ENCODE data around the gene RASAL2. TPM values are rescaled to one million over a fixed set of nuclear protein-coding genes. Genes with fewer than 3 reads are reported as not detected.

The RASAL2 gene
- total RNA-seq, 1 experiment from 2014 or later = 56.9 TPM

GRCh38 chr1:178330848-178331497 lies 237.1 kb downstream of the RASAL2 start:
- peak overlapping the region; percentile 9 for H3K27ac Mint-ChIP-seq (ENCODE audit: low read depth, unreplicated experiment)
- TF ChIP-seq CTCF (IDR thresholded peaks at IDR 0.05; ENCODE audit: unreplicated experiment) = no peak
- H3K4me3 Mint-ChIP-seq (ENCODE audit: unreplicated experiment) = no peak overlapping the region
- POLR2A ChIA-PET = interaction anchor here (0.6 to 2.3 kb wide), 3 partner anchors 10 to 31 kb away, joined by 4 to 18 read pairs (median 13); no protein-coding TSS in a partner anchor
- no TSS peak for BruUV-seq (replicated peaks)
- H3K4me1 Mint-ChIP-seq (ENCODE audit: insufficient read depth, unreplicated experiment) = peaks cover 26% of the 10 kb centered on the region
- CTCF ChIA-PET = interaction anchor here (0.6 to 3.7 kb wide), 9 partner anchors 13 to 904 kb away, joined by 3 to 19 read pairs (median 3); no protein-coding TSS in a partner anchor
- no peaks in the 10 kb centered on the region for H3K9me3 Mint-ChIP-seq (ENCODE audit: unreplicated experiment)
- intact Hi-C loops (cut with micrococcal nuclease) = no loop called here
- no peak for DNase-seq (ENCODE audit: unreplicated experiment)
- no peaks in the 10 kb centered on the region for H3K36me3 Mint-ChIP-seq (ENCODE audit: insufficient read depth, unreplicated experiment)
- H3K27me3 Mint-ChIP-seq (ENCODE audit: insufficient read depth, unreplicated experiment) = no peaks in the 10 kb centered on the region

- Mint-ChIP-seq H3K4me3 (ENCODE audit: unreplicated experiment) (no peak overlapping the region), H3K9me3 (ENCODE audit: unreplicated experiment) (no peaks in the 10 kb centered on the region), H3K36me3 (ENCODE audit: insufficient read depth, unreplicated experiment) (no peaks in the 10 kb centered on the region), H3K27ac (ENCODE audit: low read depth, unreplicated experiment) (no peak overlapping the region), H3K27me3 (ENCODE audit: insufficient read depth, unreplicated experiment) (no peaks in the 10 kb centered on the region), H3K4me1 (ENCODE audit: insufficient read depth, unreplicated experiment) (peaks cover 16% of the 10 kb centered on the region)
- CTCF ChIA-PET = interaction anchor here (1.2 kb wide), 1 partner anchor 9 kb away, joined by 4 read pairs; no protein-coding TSS in a partner anchor
- POLR2A ChIA-PET = interaction anchor here (0.6 to 0.8 kb wide), 3 partner anchors 8 to 82 kb away, joined by 3 read pairs; no protein-coding TSS in a partner anchor
- DNase-seq (ENCODE audit: unreplicated experiment) = no peak
- intact Hi-C loops (cut with micrococcal nuclease) = no loop called here
- no TSS peak for BruUV-seq (replicated peaks)
- TF ChIP-seq CTCF (IDR thresholded peaks at IDR 0.05; ENCODE audit: unreplicated experiment) = no peak
Measured at GRCh38 chr1:178335426-178335825, 241.5 kb downstream of the RASAL2 start.

GRCh38 chr1:178337091-178337706 lies 243.3 kb downstream of the RASAL2 start:
- CTCF ChIA-PET = interaction anchor here (0.6 to 1.5 kb wide), 8 partner anchors 9 to 1202 kb away, joined by 3 to 4 read pairs (median 4); no protein-coding TSS in a partner anchor
- BruUV-seq (replicated peaks) = no TSS peak

More at GRCh38 chr1:178337091-178337706, 243.3 kb downstream of the RASAL2 start:
- Mint-ChIP-seq H3K27ac (ENCODE audit: low read depth, unreplicated experiment) (no peak overlapping the region), H3K27me3 (ENCODE audit: insufficient read depth, unreplicated experiment) (no peaks in the 10 kb centered on the region), H3K4me3 (ENCODE audit: unreplicated experiment) (no peak overlapping the region), H3K36me3 (ENCODE audit: insufficient read depth, unreplicated experiment) (no peaks in the 10 kb centered on the region), H3K4me1 (ENCODE audit: insufficient read depth, unreplicated experiment) (peaks cover 19% of the 10 kb centered on the region), H3K9me3 (ENCODE audit: unreplicated experiment) (no peaks in the 10 kb centered on the region)
- no peak for DNase-seq (ENCODE audit: unreplicated experiment)
- intact Hi-C loops (cut with micrococcal nuclease) = no loop called here
- POLR2A ChIA-PET = interaction anchor here (0.5 to 0.7 kb wide), 3 partner anchors 8 to 1029 kb away, joined by 3 to 6 read pairs (median 3); no protein-coding TSS in a partner anchor
- no peak for TF ChIP-seq CTCF (IDR thresholded peaks at IDR 0.05; ENCODE audit: unreplicated experiment)

Measured in MCF 10A (cell line).